HG02870 (cell line): ENCODE results near the gene CXCR5.
A peak's percentile ranks its signal among the peaks of the same experiment; 100 is the strongest.

ENCODE experiments used
- ATAC-seq: cut with Tn5 transposase; IDR thresholded peaks from one replicate; pipeline ENCODE4 v1.9.1; 2021; ENCODE audit warnings: mild to moderate bottlenecking, moderate library complexity; ENCODE audit not compliant: unreplicated experiment

The CXCR5 gene

DNA sequence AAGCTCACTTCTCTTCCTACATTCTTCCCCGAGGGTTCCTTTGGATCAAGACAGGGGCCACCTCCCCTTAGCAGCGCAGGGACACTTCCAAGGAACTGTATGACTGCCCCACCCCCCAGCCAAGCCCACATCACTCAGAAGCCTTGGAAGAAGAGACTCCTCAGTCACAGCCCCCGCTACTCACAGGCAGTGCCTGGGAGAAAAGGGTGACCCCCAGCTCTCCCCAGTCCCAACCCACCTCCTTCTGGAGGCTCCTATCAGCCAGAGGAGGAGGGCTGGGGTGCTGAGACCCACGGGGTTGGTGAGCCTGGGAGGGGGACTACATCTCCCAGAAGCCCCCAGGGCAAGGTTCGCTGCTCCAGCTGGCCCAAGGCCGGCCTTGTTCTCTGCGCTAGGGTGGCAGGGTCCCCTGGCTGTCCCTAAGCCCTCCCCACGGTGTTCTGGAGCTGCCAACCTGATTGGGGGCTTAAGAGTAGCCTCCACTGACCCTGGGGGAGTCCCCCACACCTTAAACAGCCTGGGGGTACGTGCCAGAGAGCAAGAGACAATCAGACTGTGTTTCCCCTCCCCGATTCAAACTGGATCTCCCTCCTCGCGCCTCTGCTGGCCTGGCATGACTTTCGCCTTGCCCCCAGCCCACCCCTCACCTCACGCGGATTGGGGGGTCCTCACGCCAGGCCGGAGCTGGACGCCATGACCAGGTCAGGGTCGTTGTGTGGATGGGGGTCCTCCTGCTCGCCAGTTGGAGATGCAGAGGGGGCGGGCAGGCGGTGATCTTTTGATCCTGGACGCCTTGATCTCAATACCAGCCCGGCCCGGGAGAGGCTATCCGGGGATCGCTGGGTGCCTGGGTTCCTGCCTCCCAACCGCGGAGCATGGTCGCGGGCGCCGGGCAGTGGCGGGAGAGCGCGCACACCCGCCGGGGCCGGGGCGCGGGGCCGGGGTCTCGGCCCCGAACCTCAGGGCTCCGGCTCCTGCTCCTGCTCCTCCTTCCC is 41.2 kb downstream of the CXCR5 start:
- ATAC-seq, result no peak

DNA sequence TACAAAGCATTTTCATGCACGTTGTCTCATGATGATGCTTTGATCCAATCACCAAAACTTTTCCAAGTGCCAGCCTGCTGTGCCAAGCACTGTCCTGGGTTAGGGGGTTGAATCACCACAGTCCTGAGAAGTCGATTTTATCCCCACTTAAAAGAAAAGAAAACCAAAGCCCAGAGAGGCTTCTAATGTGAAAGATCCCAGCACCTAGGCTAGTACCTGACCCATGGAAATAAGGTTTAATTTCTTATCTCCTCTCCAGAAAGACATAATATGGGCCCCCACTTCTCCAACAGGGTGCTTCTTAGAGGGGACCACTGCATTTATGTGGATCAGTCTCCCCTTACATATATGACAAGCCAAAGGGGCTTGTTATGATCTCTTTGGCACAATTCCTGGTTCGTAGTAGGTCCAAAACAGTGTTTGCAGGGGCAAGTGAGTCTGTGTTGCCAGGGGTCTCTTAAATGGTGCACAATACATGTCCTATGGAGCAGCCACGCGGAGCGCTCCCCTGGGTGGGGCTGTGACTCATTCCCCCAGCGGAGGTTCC is 43.9 kb downstream of the CXCR5 start:
- ATAC-seq, result no peak

DNA sequence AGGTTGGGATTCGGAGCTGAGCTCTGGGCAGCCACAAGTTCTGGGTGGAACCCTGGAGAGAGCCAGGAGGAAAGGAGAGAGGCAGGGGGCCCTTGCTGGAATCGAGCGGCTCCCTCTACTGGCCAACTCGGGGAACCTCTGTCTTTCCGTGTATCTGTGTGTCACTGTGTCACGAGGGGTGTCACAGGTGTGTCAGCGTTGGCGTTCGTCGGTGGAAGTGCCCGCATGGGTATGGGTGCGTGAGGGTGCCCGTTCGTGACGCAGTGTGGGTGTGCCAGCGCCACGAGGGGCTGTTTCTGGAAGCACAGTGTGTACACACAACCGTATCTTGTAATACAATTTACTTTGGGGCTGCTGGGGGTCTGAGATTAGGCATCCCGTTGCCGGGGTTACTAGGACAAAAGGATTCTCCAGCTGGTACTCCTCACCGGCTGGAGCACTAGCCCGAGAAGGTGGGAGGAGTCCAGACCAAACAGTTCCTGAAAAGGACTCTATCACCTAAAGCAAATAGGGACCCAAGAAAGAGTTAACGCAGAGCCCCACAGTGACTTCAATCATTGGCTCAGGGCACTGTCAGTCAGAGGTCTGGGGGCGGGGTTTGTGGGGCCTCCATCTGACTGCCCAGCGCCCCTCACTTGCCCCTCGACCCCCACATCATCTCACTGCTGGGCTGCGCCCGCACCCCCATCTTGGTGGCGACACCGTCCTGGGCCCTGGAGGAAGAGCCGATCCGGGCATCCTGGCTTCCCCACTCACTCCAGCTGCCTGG is 44.6 kb downstream of the CXCR5 start:
- peak; percentile 31 for ATAC-seq

DNA sequence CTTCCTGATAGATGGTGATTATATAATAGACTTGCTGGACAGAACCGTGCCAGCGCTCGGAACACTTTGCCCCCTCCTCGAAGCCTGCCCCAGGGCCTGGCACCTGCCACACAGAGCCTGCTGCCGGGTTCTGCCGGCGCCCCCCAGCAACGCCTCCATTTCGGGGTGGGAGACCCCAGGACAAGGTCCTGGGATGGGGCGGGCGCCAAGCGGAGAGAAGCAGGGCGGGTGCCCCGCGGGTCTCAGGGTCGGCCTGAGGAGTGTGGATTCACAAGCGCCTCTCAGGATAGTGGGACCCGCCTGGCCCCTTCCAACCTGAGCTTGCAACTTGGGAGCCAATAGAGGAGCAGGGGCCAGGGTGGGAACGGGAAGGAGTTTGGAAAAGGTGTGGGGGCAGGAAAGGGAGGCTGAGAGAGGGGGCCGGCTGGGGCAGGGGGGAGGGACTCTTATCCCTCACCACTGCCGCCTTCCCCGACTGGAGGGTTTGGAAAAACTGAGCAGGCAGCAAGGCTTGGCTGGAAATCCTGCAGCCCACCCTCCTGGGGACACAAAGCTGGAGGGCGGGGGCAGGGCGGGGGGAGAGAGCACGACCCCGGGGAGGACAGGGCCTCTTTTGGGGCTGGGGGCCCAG is 45.3 kb downstream of the CXCR5 start:
- ATAC-seq, result no peak

DNA sequence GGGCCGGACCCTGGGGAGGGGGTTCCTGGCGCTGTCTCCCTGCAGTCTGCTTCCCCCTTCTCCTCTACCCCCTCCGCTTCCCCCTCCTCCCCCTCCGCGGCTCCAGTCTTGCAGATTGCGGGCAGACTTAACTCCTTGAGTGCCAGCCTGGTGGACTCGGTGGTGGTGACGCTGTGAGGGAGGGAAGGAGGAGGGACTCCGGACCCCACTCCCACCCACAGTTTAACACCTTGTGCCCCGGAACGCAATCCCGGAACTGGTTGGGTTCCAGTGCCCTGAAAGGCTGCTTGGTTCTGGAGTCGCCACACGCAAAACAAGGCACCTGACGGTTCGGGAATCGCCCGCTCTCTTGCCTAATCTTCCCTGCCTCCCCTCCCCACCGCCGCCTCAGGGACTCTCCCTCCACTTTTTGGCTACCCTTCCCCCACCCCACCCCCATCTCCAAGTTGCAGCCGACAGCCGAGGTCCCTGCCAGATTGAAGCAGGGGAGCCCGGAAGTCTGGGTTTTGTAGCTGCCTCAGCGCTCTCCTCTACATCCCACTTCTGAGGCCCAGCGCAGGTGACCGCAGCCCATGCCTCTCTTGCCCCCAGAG is 45.9 kb downstream of the CXCR5 start:
- ATAC-seq, result no peak

DNA sequence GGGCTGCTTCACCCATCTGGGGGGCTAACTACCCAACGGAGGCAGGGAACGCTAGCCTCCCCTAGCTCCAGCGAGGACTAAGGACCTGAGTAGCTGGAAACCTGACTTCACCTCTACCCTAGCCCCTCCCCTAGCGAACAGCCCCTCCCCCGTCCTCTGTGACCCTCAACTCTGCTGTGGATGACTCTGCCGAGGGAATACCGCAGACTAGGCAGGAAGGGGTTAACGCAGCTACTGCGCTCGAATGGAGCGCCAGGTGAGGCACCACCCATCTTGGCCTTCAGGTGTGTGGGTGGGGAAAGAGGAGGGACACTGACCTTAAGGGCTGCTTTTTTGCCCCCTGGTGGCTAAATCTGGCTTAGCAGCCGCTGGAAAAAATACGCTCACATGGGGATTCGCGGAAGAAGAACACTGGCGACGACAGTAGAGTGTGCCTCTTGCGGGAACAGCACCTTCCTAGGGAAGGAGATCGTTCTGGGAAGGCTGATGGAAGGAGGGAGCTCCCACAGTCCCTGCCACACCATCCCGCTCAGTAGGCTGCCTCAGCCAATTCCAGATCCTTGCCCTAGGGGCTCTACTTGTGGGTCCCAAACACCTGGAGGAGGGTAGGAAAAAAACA is 46.5 kb downstream of the CXCR5 start:
- no peak for ATAC-seq

DNA sequence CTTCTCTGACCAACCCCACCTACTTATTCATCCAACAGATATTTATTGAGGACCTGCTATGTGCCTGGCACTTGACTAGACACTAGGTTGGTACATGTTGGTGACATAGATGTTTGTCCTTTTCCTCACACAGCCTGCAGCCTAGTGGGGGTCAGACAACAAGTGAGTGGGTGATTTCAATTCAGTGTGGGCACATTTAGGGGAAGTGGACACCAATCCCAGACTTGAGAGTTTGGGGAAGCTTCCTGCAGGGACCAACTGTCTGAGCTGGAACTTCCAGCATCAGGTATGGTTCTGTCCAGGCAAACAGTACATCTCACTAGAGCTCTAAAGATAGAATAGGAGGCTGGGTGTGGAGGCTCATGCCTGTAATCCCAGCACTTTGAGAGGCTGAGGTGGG is 47.9 kb downstream of the CXCR5 start:
- ATAC-seq, result no peak

DNA sequence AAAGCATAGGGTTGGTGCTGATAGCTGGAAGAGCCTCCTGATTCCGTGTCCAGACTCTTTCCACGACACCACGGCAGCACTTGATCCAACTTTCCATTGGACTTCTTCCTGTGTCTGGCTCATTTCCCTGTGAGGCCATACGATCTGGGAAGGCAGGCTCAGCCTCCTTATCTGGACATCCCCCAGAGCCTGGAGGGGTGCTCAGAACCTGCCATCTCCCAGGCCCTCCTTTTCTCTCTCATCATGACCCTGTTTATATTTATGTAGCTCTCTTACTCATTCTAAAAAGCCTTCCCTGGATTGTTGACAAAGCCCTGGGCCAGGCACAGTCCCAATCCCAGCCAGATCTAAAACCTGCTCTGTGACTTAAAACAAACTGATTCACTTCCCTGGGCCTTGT is 49.8 kb downstream of the CXCR5 start:
- no peak for ATAC-seq

DNA sequence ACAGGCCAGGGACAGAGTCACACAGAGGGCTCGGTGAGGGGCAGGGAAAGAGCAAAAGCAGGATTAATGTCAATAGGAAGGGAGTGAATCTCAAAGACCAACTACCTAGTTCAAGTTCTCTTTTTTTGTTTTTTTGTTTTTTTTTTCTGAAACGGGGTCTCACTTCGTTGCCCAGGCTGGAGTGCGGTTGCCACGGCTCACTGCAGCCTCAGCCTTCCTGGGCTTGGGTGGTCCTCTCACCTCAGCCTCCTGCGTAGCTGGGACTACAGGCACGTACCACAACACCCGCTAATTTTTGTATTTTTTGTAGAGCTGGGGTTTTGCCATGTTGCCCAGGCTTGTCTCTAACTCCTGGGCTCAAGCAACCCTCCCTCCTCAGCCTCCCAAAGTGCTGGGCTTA is 51.7 kb downstream of the CXCR5 start:
- no peak for ATAC-seq

DNA sequence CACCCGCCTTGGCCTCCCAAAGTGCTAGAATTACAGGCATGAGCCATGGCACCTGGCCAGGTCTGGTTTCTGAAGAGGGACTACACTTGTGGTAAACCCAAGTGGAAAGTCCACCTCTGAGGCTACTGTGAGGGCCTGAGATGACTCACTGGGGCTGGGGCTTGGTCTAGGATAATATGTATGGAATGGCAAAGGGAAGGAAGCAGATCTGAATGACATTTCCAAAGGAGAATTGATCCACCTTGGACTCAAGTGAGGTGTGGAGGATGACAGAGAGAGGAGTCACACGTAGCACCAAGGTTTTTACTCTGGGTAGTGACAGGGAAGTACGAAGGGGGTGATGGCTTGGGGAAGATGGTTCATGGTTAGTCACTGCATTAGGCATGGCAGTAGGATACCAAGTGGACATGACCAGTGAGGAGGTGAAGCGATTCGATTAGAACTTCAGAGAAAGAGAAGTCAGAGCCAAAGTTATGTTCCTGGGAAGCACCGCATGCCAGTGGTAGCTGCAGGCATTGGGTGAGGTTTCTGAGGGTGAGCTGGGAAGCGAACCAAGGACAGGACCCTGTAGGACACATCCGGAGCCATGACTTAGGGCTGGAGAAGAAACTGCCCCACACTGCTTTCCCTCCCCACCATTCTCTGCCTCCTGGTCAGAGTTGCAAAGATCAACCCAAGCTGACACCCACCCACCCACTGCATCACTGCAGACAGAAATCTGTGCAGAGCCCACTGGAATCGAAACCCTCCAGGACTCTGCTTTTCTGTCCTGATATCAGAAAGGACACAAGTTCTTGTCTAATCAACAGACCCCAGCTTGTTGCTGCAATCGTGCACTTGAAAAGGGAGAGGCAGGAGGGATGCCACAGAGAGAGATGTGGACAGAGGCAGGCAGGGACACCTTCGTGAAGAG is 55.1 kb downstream of the CXCR5 start:
- ATAC-seq, result no peak

DNA sequence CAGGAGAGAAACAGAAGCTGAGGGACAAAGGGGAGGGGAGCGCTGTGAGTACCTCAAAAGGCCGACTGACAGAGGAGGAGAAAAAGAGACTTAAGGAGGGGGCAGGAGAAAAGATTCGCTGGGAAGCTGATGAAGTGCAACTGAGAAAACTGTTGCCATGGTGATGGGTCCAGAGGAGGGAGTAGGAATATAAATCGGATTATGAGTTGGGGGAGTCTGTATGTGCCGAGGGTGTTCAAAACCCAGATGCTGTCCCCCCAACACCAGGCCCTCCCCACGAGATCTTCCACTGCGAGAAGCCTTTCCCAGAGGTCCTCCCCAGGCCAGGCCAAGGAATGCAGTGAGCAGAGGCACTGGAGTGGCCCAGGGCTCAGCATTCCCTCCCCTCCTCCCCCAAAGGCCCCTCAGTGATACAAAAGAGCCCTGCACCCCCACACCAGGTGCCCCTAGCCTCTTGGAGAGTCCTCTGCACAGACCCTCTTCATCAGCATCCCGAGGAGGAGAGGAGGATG is 55.8 kb downstream of the CXCR5 start:
- no peak for ATAC-seq

DNA sequence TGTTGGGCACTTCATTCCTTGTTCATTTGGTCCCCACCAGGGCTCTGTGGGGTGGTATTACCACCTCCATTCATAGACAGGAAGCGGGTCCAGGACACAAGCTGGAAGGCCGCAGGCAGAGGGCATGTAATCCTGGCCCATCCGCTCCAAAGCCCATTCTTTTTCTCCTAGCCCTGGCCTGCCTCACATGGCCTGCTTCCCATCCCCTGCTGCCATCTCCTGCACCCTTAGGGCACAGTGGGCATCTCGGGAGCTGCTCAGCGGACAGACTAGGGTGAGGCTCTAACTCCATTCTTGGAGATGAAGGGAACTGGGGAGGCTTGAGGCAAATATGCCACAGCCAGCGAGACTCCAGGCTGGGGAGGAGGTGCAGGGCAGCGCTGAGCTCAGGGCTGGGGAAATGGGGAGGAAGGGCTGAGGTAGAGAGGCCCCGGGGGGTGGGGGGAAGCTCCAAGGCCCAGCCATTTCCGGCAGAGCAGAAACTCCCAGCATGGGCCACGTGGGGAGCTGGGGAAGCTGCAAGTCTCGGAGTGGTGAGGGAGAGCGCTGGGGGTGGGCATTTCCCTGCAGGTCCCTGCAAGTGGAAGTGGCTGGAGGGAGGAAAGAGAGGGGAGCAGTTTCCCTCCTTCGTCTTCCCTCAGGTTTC is 56.4 kb downstream of the CXCR5 start:
- ATAC-seq, result no peak

DNA sequence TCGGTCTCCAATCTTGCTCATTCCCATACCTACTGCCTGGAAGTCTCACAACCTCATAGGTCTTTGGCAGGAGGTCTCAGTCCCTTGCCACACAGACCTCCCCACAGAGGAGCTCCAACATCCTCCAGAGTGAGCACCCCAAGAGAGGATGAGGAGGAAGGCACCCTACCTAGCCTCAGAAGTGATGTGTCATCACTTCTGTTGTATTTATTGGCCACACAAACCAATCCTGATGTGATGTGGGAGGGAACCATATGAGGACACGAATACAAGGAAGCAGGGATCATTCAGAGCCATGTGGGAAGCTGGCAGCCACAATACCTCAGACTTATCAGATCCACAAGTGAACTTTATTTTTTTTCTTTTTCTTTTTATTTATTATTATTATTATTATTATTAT is 63.4 kb downstream of the CXCR5 start:
- no peak for ATAC-seq
